ENCODE results near the gene PTPN1. TPM values are rescaled to one million over a fixed set of nuclear protein-coding genes. Genes with fewer than 3 reads are reported as not detected.
A peak's percentile ranks its signal among the peaks of the same experiment; 100 is the strongest.

The PTPN1 gene
- total RNA-seq, 1 donor: 45.3 TPM

DNA sequence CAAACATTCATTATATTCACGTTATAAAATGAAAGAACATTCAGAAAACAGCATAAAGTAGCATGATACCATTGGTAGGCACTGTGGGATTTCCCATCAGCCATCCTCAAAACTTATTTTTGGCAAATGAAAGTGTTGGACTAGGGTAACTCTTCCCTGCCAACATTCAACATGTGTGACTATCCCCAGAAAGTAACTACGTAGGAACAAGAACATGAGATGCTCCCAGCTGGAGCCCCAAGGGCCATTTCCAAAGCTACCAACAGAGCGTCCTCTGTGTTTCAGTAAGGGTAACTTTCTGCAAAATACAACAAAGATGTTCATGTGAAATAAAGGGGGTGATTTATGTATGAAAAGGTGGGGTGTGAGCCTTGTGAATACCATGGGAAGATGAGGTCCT, 28.4 kb upstream of the PTPN1 start:
- TF ChIP-seq, protein P1, sequence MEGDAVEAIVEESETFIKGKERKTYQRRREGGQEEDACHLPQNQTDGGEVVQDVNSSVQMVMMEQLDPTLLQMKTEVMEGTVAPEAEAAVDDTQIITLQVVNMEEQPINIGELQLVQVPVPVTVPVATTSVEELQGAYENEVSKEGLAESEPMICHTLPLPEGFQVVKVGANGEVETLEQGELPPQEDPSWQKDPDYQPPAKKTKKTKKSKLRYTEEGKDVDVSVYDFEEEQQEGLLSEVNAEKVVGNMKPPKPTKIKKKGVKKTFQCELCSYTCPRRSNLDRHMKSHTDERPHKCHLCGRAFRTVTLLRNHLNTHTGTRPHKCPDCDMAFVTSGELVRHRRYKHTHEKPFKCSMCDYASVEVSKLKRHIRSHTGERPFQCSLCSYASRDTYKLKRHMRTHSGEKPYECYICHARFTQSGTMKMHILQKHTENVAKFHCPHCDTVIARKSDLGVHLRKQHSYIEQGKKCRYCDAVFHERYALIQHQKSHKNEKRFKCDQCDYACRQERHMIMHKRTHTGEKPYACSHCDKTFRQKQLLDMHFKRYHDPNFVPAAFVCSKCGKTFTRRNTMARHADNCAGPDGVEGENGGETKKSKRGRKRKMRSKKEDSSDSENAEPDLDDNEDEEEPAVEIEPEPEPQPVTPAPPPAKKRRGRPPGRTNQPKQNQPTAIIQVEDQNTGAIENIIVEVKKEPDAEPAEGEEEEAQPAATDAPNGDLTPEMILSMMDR (IDR thresholded peaks at IDR 0.05; ENCODE audit: insufficient read depth, low read depth, low read length): no peak
- no peak overlapping the region for H3K4me3 ChIP-seq (ENCODE audit: low read depth, low read length)
- DNase-seq (ENCODE audit: low read depth): no peak

DNA sequence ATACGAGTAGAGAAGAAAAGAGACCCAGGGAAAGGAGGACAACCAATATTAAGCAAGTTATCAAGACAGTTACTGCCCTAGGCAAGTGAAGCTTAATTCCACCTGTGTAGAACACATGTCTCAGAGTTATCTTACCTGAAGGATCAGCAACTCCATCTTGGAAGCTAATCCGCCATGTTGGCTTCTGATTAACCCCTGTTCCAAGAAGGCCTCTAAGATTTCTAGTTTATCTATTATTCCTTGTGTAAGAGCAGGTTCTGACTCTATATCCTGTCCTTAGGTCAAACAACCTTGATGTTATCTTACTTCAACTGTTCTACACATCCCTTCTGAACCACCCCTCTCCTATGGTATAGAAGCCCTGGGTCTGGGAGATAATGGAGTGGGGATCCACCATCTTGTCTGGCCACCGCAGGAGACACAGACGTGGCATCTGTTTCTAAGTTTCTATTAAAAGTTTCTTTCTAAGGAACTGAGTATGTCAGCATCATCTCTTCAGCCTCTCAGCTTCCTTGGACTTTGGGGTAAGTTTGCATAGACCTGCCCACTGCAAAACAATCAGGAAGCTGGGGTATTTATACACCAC, 27.7 kb upstream of the PTPN1 start:
- no peak overlapping the region for H3K4me3 ChIP-seq (ENCODE audit: low read depth, low read length)
- no peak for DNase-seq (ENCODE audit: low read depth)

DNA sequence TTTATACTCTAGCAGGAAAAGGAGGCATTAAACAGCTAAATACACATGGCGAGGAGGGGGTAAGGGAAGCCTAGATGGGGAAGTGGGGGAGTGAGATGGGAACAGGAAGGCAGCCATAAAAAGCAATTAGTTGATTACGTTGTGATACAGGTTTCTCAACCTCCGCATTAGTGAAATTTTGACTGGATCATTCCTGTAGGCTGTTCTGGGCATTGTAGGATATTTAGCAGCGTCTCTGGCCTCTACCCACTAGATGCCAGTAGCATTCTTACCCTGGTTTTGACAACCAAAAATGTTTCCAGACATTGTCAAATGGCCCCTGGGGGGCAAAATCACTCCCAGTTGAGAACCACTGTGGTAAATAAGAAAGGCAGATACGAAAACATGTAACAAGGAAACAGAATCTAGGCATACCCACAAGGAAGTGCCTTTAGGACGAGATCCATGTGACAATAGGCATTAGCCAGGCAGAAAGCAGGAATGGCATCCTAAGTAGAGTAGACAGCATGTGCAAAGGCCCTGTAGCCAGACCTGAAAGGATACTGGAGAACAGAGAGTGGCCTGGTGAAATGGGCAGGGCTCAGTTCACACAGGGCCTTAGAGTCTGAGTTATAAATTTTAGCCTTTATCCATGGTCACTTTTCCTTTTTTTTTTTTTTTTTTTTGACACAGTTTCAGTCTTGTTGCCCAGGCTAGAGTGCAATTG, 25.8 kb upstream of the PTPN1 start:
- no peak for DNase-seq (ENCODE audit: low read depth)
- TF ChIP-seq, protein P1 (IDR thresholded peaks at IDR 0.05; ENCODE audit: insufficient read depth, low read depth, low read length): no peak
- H3K4me3 ChIP-seq (ENCODE audit: low read depth, low read length): peak overlapping the region; percentile 61

More for the DNA sequence above, 27.7 kb upstream of the PTPN1 start:
- TF ChIP-seq, protein P1 (IDR thresholded peaks at IDR 0.05; ENCODE audit: insufficient read depth, low read depth, low read length): no peak

DNA sequence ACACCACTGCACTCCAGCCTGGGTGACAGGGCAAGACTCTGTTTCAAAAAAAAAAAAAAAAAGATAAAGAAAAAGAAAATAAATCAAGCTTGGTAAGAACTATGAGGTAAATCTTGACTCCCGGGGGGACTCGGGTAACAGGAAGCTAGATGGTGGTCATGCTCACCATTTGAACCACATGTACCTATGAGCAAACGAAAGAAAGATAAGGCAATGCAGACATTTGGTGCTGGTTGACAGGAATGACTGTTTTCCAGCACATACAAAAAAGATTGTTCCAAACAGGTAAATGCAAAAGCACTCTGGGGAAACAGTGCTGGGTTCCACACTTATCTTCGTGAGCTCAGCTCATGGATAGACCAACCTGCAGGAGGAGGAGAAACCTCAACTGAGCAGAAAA, 22.8 kb upstream of the PTPN1 start:
- TF ChIP-seq, protein P1 (IDR thresholded peaks at IDR 0.05; ENCODE audit: insufficient read depth, low read depth, low read length): no peak
- no peak for DNase-seq (ENCODE audit: low read depth)

DNA sequence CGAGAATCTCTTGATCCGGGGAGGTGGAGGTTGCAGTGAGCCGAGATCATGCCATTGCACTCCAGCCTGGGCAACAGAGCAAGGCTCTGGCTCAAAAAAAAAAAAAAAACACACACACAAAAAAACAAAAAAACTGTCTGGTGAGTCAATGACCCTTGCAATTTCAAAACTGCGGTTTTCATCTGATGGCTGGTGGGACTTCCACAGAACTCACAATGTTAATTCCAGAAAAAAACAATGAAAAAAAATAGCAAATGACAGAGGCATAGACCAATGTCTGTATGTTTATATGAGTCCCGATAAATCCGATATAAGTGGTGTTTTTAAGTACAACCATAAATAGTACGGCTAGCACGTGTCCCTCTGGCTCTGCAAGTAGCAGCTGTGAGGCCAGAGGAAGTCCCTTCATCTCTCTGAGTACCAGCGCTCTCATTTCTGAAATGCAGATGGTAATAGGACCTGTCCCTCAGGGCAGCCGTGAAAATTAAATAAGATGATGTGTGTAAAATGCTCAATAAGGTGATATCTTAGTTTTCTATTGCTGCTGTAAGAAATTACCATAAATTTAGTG, 21.9 kb upstream of the PTPN1 start:
- TF ChIP-seq, protein P1 (IDR thresholded peaks at IDR 0.05; ENCODE audit: insufficient read depth, low read depth, low read length): no peak
- DNase-seq (ENCODE audit: low read depth): no peak
- no peak overlapping the region for H3K4me3 ChIP-seq (ENCODE audit: low read depth, low read length)

More for the DNA sequence above, 22.8 kb upstream of the PTPN1 start:
- no peak overlapping the region for H3K4me3 ChIP-seq (ENCODE audit: low read depth, low read length)

DNA sequence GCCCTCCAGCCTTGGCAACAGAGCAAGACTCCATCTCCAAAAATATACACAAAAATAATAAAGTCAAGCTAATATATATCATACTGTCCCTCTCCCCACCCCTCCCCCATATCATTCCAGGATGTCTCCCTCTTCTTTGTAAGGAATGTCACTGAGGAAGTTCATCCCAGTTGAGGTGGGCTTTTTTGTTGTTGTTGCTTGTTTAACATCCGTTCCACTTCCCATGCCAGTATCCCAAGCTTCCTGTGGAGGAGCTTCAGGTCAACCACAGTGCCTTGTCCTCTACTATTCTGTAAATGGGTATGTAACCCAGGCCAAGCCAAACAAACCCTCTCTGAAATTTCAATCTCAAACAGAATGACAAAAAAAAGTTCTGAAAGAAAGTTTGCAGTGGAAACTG, 19.0 kb upstream of the PTPN1 start:
- no peak for DNase-seq (ENCODE audit: low read depth)
- H3K4me3 ChIP-seq (ENCODE audit: low read depth, low read length): no peak overlapping the region
- TF ChIP-seq, protein P1 (IDR thresholded peaks at IDR 0.05; ENCODE audit: insufficient read depth, low read depth, low read length): no peak
